Osteoblast (primary cell): Measurements from ENCODE around the gene ADCK2. TPM values are rescaled to one million over a fixed set of nuclear protein-coding genes. Genes with fewer than 3 reads are reported as not detected.
"Not testable (repeated sequence)": the region's sequence is repeated elsewhere in the genome, so short reads cannot be mapped to it uniquely, and the experiment has no call there.

Experiments used
- DNase-seq: peaks from one replicate; pipeline ENCODE4 v3.0.0; 2011; ENCODE audit warnings: low spot score, mixed read lengths; ENCODE audit not compliant: insufficient read length; ENCODE audit errors: missing footprints
- H2AFZ ChIP-seq: 2 replicates; pipeline ENCODE4 v1.6.0; 2011; ENCODE audit warnings: mild to moderate bottlenecking, low read length
- H3K27ac ChIP-seq: 2 replicates; pipeline ENCODE4 v1.5.1; 2011; ENCODE audit warnings: mild to moderate bottlenecking, low read depth, low read length, moderate library complexity
- H3K27me3 ChIP-seq: 2 replicates; pipeline ENCODE4 v1.6.0; 2012; ENCODE audit warnings: mild to moderate bottlenecking, control low read depth, inconsistent platforms, low read length, moderate library complexity; ENCODE audit not compliant: insufficient read depth
- H3K36me3 ChIP-seq: 2 replicates; pipeline ENCODE4 v1.5.1; 2011; ENCODE audit warnings: mild to moderate bottlenecking, low read length, control low read depth, moderate library complexity; ENCODE audit not compliant: insufficient read depth
- H3K4me1 ChIP-seq: 2 replicates; pipeline ENCODE4 v1.5.1; 2011; ENCODE audit warnings: mild to moderate bottlenecking, low read length, control low read depth, moderate library complexity; ENCODE audit not compliant: insufficient read depth
- H3K4me2 ChIP-seq: 2 replicates; pipeline ENCODE4 v1.6.0; 2011; ENCODE audit warnings: mild to moderate bottlenecking, low read length; ENCODE audit not compliant: insufficient read depth
- H3K4me3 ChIP-seq: fragments of 200-600 bp; sonication (generic); 3 replicates; pipeline ENCODE4 v1.5.1; 2012; ENCODE audit warnings: mild to moderate bottlenecking, low read length, inconsistent platforms; ENCODE audit not compliant: insufficient read depth
- H3K79me2 ChIP-seq: 2 replicates; pipeline ENCODE4 v1.6.0; 2012; ENCODE audit warnings: mild to moderate bottlenecking, low read length, control low read depth, inconsistent platforms; ENCODE audit not compliant: insufficient read depth
- H3K9me3 ChIP-seq: 2 replicates; pipeline ENCODE4 v1.5.1; 2011; ENCODE audit warnings: low read depth, low read length, control low read depth
- H4K20me1 ChIP-seq: 2 replicates; pipeline ENCODE4 v1.6.0; 2012; ENCODE audit warnings: mild to moderate bottlenecking, low read length, control low read depth; ENCODE audit not compliant: insufficient read depth
- total RNA-seq: library from RNA; depleted of rRNA; stranded (reverse); fragments of >200 nt; gene quantifications from 2 replicates; pipeline ENCODE4 v1.2.3, GENCODE V29; 2012
- TF ChIP-seq, protein P1 (sequence below): IDR thresholded peaks from 2 replicates; pipeline ENCODE4 v1.5.1; 2011; ENCODE audit warnings: mild to moderate bottlenecking, low read depth, low read length, moderate library complexity; ENCODE audit errors: extremely low read depth

Gene ADCK2
- total RNA-seq, 1 donor, result 28.6 TPM

- Histone ChIP-seq H3K27ac (no peak overlapping the region), H4K20me1 (no peaks in the 10 kb centered on the region), H3K79me2 (no peaks in the 10 kb centered on the region), H3K27me3 (no peaks in the 10 kb centered on the region), H2AFZ (no peak overlapping the region), H3K9me3 (no peaks in the 10 kb centered on the region), H3K4me2 (no peak overlapping the region), H3K36me3 (no peaks in the 10 kb centered on the region), H3K4me1 (peaks cover 17% of the 10 kb centered on the region), H3K4me3 (no peak overlapping the region)
- TF ChIP-seq, protein P1, sequence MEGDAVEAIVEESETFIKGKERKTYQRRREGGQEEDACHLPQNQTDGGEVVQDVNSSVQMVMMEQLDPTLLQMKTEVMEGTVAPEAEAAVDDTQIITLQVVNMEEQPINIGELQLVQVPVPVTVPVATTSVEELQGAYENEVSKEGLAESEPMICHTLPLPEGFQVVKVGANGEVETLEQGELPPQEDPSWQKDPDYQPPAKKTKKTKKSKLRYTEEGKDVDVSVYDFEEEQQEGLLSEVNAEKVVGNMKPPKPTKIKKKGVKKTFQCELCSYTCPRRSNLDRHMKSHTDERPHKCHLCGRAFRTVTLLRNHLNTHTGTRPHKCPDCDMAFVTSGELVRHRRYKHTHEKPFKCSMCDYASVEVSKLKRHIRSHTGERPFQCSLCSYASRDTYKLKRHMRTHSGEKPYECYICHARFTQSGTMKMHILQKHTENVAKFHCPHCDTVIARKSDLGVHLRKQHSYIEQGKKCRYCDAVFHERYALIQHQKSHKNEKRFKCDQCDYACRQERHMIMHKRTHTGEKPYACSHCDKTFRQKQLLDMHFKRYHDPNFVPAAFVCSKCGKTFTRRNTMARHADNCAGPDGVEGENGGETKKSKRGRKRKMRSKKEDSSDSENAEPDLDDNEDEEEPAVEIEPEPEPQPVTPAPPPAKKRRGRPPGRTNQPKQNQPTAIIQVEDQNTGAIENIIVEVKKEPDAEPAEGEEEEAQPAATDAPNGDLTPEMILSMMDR, result no peak
- no peak for DNase-seq
These were observed 59.7 kb downstream of the ADCK2 start for GRCh38 chr7:140732416-140732815.

DNA sequence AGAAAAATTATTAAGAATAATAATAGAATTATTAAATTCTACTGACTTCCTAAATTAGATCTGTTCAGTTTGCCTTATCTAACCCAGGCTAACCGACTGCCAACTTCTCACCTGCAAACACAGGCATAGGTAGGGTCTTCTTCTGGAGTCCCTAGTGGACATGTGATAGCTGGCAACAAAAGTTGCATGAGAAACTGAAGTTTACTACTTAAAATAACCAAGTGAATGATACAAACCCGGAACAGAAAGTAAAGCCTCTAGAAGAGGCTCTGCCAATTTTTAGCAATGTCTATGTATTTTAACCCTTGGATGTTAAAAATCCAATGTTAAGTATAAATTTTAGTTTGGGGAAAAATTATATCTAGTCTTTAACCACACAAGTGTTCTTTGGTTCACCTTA is 61.4 kb downstream of the ADCK2 start:
- TF ChIP-seq, protein P1, result no peak
- Histone ChIP-seq H3K4me1 (peaks cover 7% of the 10 kb centered on the region), H3K27ac (no peak overlapping the region), H3K79me2 (no peaks in the 10 kb centered on the region), H2AFZ (no peak overlapping the region), H3K27me3 (no peaks in the 10 kb centered on the region), H3K4me2 (no peak overlapping the region), H3K36me3 (no peaks in the 10 kb centered on the region), H4K20me1 (no peaks in the 10 kb centered on the region), H3K9me3 (no peaks in the 10 kb centered on the region), H3K4me3 (no peak overlapping the region)
- DNase-seq, result no peak

DNA sequence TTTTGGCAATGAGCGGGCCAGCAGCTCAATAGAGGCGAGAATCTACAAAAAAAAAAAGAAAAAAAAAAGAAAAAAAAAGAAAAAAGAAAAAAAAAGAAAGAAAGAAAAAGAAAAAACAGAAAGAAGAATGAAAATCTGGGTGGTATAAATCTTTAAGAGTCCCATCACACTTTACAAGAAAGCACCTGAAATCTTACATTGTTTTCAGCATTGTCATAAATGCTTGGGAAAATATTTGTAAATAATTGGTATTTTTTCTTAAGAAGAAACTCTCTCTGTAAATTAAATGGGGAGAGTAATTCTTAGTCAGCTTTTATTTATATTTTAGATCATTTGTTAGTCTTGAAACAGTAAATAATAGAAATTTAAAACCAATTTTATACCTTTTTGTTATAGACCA is 62.0 kb downstream of the ADCK2 start:
- DNase-seq, result no peak
- no peak overlapping the region for H2AFZ ChIP-seq
- H3K27me3 ChIP-seq, result no peaks in the 10 kb centered on the region
- H3K9me3 ChIP-seq, result no peaks in the 10 kb centered on the region
- no peak overlapping the region for H3K4me2 ChIP-seq
- H3K4me3 ChIP-seq, result no peak overlapping the region
- TF ChIP-seq, protein P1, result no peak
- H3K36me3 ChIP-seq, result peaks cover 3% of the 10 kb centered on the region
- no peaks in the 10 kb centered on the region for H4K20me1 ChIP-seq
- peaks cover 6% of the 10 kb centered on the region for H3K4me1 ChIP-seq
- H3K27ac ChIP-seq, result no peak overlapping the region
- no peaks in the 10 kb centered on the region for H3K79me2 ChIP-seq

DNA sequence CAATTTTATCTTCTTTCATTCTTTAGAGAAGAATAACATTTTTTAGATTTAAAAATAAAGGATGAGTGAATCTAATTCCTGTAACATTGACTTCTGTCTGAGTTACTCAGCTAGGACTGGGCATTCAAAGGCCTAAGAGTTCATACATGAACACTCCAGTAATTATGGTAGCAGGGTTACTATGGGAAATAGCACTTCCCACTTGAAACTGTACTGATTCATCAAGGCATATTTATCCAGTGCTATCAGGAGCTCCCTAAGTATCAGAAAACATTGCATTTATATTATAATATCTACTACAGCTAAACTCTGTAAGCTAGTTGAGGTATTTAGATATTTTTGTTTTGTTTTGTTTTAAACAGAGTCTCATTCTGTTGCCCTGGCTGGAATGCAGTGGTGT is 65.5 kb downstream of the ADCK2 start:
- peaks cover 7% of the 10 kb centered on the region for H3K36me3 ChIP-seq
- H3K9me3 ChIP-seq, result no peaks in the 10 kb centered on the region
- H3K27me3 ChIP-seq, result no peaks in the 10 kb centered on the region
- H2AFZ ChIP-seq, result no peak overlapping the region
- H3K27ac ChIP-seq, result peak overlapping the region; percentile 52
- TF ChIP-seq, protein P1, result no peak
- no peaks in the 10 kb centered on the region for H4K20me1 ChIP-seq
- H3K4me3 ChIP-seq, result no peak overlapping the region
- no peaks in the 10 kb centered on the region for H3K79me2 ChIP-seq
- DNase-seq, result peak; percentile 11
- peaks cover 4% of the 10 kb centered on the region for H3K4me1 ChIP-seq
- H3K4me2 ChIP-seq, result no peak overlapping the region

- DNase-seq, H3K4me3 ChIP-seq, H3K4me2 ChIP-seq, H2AFZ ChIP-seq, H4K20me1 ChIP-seq, H3K27ac ChIP-seq, H3K9me3 ChIP-seq, H3K79me2 ChIP-seq, H3K27me3 ChIP-seq, H3K36me3 ChIP-seq, H3K4me1 ChIP-seq: not testable (repeated sequence)
These were observed 70.5 kb downstream of the ADCK2 start for GRCh38 chr7:140743255-140743654.
